ENCODE results near the gene DPEP2NB.
"Not testable (repeated sequence)": the region's sequence is repeated elsewhere in the genome, so short reads cannot be mapped to it uniquely, and the experiment has no call there.

Gene DPEP2NB

DNA sequence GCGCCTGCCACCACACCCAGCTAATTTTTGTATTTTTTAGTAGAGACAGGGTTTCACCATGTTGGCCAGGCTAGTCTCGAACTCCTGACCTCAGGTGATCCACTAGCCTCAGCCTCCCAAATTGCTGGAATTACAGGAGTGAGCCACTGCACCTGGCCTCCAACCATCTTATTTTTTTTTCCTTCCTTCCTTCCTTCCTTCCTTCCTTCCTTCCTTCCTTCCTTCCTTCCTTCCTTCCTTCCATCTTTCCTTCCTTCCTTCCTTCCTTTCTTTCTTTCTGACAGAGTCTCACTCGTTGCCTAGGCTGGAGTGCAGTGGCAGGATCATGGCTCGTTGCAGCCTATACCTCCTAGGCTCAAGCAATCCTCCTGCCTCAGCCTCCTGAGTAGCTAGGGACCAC lies 5.8 kb downstream of the DPEP2NB start:
- DNase-seq, result not testable (repeated sequence)

DNA sequence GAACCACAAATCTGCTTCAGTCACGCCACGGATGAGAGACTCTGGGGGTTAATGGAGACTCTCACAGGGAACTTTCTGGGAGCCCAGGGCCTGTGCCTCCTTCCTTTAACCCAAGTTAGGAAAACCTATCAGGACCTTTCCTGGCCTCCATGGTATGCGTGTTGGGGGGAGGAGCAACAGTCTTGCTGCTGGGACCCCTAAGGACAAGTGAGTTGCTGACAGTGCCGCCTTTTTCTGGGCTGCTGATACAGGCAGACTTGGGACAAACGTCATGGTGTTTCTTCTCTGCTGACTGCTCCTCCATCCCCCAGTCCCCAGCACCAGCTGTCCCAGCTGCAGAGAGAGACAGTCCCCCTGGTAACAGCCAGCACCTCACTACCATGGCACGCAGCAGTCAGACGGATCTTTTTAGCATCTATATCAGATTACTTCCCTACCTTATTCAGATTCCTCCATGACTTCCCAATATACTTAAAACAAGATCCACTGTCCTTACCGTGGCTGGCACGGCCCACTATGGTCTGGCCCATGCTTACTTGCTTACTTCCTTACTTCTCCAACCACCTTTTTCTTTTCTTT lies 6.5 kb downstream of the DPEP2NB start:
- no peak for DNase-seq

DNA sequence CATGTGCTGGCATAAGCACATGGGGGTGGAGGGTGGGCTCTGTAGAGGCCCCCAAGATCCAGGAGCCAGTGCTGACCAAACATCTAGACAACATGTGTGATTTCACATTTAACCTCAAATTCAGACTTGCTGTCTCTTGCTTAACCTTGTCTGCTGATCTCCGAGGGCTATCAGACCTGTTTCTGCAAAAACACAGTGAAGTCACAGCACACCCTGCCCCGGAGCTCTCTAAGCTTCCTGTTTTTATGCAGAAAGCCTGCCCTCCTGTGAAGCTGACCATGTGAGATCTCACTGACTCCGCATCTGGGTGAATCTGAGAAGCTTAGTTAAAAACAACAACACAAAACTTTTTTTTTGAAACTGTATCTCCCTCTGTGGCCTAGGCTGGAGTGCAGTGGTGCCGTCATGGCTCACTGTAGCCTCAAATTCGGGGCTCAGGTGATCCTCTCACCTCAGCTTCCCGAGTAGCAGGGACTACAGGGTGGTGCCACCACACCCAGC lies 9.9 kb downstream of the DPEP2NB start:
- DNase-seq, result peak; percentile 48

DNA sequence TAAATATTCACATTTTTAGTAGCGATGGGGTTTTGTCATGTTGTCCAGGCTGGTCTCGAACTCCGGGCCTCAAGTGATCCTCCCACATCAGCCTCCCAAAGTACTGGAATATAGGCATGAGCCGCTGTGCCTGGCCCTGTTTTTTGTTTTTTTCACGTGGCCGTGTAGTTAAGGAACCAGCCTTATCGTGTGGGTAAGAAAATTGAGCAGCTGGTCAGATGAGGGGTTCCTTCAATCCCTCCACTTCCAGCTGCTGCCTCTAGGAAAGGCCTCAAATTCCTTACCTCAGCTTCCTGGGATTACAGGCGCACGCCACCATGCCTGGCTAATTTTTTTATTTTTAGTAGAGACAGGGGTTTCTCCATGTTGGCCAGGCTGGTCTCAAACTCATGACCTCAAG lies 10.5 kb downstream of the DPEP2NB start:
- no peak for DNase-seq

DNA sequence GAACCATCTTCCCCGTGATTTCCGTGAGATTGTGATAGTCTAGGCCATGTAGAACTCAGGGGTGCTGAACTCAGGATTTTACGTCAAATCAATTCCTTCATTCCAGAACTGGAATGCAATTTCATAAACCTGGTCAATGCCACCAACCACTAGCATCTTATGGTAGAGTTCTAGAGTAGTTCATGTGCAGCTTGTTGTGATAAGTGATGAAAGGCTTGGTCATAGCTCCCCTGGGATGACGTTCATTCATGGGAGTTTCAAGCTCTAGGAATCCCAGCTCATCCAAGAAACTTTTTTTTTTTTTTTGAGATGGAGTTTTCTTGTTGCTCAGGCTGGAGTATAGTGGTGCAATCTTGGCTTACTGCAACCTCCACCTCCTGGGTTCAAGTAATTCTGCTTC lies 12.7 kb downstream of the DPEP2NB start:
- no peak for DNase-seq

DNA sequence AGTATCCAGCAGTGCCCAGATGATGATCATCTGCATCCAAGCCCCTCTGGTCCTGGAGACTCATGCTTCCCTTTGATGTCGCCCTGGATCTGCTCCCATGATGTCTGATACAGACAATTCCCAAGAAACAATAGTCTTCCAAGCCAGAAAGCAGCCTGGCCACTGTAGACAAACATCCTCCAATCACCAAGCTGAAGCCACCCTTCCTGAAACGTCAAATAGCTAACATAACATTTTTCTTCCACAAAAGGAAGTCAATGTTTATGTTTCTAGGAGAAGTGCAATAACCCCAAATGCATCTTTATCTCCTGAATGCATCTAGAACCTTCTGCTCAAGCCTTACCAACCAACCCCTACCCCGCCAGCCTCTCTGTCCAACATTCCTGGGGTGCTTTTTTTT lies 15.3 kb downstream of the DPEP2NB start:
- DNase-seq, result no peak

DNA sequence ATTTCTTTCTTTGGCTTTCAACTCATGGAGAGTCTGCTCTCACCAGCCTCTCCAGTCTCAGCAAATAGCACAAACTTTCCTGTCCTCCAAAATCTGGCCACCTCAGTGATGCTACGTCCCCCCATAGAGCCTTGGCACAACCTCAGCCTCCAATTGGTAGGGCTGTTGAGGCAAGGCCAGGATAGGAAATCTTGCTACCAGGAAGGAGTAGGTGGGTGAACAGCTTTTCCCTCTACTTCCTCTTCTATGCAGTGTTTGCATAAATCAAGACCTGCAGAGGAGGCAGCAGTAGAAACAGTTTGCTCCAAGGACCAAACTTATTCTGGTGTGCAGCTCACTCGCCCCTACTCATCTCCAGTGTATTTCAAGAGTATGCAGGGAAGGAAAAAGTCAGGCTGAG lies 15.7 kb downstream of the DPEP2NB start:
- DNase-seq, result no peak

DNA sequence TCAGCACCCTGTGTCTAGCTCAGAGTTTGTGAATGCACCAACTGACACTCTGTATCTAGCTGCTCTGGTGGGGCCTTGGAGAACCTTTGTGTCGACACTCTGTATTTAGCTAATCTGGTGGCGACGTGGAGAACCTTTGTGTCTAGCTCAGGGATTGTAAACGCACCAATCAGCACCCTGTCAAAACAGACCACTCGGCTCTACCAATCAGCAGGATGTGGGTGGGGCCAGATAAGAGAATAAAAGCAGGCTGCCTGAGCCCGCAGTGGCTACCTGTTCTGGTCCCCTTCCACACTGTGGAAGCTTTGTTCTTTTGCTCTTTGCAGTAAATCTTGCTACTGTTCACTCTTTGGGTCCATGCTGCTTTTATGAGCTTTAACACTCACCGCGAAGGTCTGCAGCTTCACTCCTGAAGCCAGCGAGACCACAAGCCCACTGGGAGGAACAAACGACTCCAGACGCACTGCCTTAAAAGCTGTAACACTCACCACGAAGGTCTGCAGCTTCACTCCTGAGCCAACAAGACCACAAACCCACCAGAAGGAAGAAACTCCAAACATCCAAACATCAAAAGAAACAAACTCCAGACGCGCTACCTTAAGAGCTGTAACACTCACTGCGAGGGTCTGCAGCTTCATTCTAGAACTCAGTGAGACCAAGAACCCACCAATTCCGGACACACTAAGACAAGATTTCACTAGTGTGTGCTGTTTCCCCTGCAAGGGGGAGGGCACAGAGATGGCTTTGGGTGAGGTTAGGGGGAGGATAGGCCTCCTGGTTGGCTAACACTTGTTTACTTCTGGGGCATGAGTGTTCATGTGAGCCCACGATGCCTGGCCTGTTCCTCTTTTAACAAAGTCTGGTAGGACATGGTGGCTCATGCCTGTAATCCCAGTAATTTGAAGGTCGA lies 16.7 kb downstream of the DPEP2NB start, which contains the start of gene DPEP2:
Gene DPEP2 (minus strand): TSS at position 706 of the 910 bp plus-strand sequence. CDS start 6,272 bp downstream, outside the sequence.
- DNase-seq, result peak; percentile 42

DNA sequence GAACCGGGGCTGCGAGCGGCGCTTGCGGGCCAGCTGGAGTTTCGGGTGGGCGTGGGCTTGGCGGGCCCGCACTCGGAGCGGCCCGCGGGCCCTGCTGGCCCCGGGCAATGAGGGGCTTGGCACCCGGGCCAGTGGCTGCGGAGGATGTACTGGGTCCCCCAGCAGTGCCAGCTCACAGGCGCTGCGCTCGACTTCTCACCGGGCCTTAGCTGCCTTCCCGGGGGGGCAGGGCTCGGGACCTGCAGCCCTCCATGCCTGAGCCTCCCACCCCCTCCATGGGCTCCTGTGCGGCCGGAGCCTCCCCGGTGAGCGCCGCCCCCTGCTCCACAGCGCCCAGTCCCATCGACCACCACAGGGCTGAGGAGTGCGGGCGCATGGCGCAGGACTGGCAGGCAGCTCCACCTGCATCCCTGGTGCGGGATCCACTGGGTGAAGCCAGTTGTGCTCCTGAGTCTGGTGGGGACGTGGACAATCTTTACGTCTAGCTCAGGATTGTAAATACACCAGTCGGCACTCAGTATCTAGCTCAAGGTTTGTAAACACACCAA lies 17.4 kb downstream of the DPEP2NB start:
- DNase-seq, result not testable (repeated sequence)

DNA sequence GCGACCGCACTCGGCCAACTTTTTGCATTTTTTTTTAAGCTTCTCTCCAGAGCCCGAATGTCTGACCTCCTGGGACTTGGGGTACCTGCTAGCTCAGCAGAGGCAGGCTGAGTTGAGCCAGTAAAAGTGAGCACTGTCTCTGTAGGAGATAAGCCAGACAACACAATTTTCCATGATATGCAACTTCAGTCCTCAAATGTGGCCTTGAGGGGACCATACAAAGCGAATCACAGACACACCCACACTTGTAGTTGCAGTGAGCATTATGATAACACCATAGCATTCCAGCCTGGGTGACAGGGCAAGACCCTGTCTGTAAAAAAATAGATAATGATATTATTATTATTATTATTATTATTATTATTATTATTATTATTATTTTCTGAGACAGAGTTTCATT lies 19.0 kb downstream of the DPEP2NB start:
- DNase-seq, result no peak

DNA sequence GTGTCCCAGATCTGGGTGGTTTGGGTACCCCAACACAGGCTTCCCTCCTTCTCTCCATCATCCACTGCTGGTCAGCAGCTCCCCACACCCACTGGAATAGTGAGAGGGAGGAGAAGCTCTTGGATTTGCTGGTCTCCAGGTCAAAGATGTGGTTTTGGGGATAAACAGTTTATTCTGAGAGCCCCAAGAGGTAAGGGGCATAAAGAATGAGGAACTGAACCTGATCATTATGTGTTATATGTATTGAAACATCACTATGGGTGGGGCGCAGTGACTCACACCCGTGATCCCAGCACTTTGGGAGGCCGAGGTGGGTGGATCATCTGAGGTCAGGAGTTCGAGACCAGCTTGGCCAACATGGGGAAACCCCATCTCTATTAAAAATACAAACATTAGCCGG lies 20.3 kb downstream of the DPEP2NB start:
- no peak for DNase-seq

DNA sequence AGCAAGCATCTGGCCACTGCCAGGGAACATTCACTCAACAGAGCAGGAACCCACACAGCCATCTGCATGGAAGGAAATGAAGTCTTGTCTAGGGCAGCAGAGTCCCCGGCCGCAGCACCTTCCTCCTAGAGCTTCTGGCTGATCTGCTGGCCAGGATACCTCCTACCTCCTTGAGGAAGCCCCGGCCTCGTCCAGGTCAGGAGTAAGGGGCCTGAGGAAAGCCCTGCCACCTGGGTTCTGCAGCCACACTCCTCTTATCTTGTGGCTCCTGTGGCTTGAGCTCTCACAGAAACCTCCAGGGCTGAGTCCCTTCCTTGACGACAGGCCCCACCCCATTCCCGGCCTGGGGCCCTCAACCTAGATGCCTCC lies 21.7 kb downstream of the DPEP2NB start:
- DNase-seq, result not testable (repeated sequence)

DNA sequence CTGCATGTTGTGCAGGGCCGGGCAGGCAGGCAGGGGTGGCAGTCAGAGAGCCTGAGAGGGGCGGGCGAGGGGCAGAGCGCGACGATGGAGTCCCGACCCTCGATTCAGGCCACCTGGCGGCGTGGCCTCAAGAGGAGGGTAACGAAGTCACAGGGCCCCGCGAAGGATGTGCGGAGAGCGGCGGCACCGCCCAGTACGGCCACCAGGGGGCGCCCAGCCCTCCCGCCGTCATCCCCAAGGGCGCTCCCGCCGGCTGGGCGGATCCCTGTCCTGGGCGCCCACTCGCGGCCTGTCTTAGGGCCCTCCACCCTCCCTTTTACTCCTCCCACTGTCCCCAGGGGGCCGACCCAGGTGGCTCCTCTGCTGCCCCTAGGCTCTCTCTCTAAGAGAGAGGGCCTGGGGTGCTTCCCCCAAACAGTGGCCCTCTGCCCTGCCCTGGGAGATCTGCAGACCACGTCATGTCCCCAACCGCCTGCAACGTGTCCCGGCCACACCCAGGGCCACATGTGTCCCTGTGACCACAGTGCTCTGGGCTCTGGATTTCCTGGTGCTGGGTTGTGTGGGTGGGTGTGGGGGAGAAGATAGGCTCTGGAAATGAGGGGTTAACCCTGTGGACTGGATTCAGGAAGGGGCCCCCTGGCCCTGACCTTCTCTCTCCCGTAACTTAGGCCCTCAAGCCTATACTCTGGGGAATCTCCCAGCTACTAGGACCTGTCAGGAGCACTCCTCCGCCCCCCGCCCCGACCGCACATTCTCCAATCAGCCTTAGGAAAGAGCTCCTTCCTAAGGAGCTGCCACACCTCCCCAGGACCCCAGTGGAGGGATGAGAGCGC lies 22.3 kb downstream of the DPEP2NB start:
- peak; percentile 76 for DNase-seq

DNA sequence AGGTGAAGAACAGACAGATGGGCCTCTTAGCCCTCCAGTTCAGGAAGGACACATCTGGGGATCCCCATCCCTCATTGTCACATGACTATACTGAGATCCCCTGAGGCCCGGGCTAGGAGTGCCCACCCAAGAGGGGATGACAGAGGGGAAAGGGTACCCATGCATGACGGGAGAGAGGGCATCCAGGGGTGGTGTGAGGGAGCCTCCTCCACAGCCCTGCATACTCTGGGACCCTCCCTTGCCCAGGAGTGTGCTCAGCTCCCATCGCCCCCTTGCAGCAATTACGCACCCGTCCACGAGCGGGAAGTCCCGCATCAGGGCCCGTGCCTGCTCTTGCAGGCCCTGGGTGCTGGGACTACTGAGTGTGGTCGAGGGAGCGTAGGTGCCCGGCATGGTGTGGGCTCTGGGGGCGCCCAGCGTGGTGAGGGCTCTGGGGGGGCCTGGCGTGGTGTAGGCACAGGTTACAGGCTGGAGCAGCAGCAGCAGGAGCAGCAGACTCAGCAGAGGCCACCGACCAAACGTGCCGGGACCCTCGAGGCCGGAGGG lies 23.0 kb downstream of the DPEP2NB start:
- no peak for DNase-seq

DNA sequence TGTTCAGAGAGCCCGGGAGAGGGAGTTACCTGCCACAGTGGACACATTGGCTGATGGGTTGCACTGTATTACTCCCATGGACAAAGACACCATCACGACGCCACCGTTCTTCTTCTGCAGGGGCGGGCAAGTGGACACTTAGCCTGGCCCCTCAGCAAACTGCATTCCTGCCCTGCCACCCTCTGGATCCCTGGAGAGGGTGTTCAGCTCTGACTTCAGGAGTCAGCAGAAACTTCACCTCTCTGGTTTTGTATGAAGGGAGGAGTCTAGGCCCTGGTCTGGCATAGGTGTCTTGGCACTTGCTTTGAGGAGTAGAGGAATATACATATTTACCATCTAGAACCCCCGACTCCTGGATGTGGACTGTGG lies 25.7 kb downstream of the DPEP2NB start:
- DNase-seq, result no peak

DNA sequence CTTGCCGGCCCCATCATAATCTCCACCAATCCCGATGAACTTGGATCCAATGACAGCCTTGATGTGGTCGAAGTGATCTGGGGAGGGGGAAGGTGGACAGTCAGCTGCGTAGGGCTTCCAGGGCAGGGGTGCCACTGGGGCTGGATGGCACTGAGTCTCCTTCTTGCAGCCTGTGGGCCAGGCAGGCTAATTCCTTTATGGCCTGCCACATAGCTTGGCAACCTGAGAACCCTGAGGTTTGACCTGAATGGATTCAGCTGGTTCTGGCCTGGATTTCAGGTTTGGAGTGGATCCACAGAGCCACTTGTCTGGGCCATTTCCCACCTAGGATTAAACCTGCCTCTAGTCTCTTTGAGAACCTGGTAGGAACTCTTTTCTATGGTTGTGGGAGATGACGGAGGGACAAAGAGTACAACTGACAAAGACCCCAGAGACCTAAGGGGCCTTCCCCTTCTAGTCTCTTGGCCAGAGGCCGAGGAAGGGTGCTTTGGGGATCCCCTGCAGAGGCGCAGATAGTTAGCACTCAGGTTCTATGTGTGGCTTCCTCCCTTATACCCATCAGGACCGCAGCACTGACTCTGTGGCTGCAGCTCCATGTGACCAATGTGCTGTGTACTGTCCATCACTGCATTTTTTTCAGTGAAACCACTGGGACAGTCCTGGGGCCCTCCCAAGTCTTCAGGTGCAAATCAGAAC lies 26.2 kb downstream of the DPEP2NB start:
- DNase-seq, result no peak

DNA sequence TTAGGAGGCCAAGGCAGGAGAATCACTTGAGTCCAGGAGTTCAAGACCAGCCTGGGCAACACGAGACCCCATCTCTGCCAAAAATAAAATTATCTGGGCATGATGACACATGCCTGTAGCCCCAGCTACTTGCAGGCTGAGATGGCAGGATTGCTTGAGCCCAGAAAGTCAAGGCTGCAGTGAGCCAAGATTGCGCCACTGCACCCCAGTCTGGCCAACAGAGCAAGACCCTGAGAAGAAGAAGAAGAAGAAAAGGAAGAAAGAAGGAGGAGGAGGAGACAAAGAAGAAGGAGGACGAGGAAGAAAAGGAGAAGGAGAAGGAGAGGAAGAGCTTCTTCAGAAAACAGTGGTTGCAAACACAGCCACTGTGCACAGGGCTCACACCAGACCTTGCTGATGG lies 27.0 kb downstream of the DPEP2NB start:
- no peak for DNase-seq

DNA sequence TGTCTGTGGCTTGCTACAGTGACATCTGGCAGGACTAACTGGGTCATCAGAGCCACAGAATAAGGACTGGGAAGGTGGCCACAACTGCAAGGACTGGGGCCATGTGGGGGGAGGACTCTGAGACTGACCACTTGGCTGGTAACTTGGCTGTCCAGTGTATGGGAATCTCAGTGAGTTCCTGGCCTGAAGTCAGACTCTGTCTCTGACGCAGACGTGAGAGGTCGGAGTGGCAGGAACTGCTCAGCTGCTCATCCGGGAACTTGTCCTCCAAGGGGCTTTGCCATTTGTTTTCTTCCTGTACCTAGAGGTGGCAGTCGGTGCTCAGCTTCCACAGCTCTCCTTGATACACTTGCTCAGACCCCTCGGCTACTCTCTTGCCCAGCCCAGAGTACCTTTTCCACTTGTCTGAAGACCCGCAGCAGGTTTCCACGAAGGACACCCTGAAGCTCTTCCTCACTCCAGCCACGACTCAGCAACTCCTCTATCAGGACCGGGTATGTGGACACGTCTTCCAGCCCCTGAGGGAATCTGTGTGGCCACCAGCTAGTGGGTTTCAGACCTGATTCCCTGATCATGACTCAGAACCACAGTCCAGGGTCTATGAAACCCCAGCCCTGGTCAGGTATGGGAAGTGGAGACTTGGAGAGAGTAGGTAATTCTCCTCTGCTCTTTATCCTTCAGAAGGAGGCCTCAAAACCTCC lies 28.1 kb downstream of the DPEP2NB start:
- no peak for DNase-seq

DNA sequence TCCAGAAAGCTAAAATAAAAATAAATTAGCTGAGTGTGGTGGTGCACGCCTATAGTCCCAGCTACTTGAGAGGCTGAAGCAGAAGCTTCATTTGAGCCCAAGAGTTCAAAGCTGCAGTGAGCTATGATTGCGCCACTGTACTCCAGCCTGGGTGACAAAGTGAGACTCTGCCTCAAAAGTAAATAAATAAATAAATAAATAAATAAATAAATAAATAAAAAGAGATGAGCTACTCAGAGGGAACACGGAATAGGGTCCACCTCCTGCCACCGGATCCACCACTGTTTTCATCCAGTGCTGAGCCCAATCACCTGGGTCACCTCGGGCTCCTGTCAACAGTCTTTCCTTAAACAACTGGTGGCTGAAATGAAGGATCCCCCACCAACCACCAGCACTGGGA lies 28.8 kb downstream of the DPEP2NB start:
- no peak for DNase-seq

DNA sequence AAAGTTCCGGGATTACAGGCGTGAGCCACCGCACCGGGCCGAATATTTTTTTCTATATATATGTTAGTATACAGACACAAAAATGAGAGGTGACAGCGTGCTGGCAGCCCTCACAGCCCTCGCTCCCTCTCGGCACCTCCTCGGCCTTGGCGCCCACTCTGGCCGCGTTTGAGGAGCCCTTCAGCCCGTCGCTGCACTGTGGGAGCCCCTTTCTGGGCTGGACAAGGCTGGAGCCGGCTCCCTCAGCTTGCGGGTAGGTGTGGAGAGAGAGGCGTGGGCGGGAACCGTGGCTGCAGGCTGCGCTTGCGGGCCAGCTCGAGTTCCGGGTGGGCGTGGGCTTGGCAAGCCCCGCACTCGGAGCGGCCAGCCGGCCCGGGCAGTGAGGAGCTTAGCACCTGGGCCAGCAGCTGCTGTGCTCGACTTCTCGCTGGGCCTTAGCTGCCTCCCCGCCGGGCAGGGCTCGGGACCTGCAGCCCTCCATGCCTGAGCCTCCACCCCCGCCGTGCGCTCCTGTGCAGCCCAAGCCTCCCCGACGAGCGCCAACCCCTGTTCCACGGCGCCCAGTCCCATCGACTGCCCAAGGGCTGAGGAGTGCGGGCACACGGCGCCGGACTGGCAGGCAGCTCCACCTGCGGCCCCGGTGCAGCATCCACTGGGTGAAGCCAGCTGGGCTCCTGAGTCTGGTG lies 33.6 kb downstream of the DPEP2NB start:
- DNase-seq, result no peak
